ENCODE data around the gene RHOV.

RHOV gene

GRCh38 chr15:40855706-40856234, 18.3 kb downstream of the RHOV start:
- no peaks in the 10 kb centered on the region for H3K27me3 ChIP-seq (ENCODE audit: insufficient read depth, low read length)
- no peak overlapping the region for H3K4me3 ChIP-seq (ENCODE audit: low read depth, low read length)
- no peaks in the 10 kb centered on the region for H3K79me2 ChIP-seq (ENCODE audit: control insufficient read depth, insufficient read depth, low read length, unreplicated experiment)
- no peaks in the 10 kb centered on the region for H3K4me1 ChIP-seq (ENCODE audit: control insufficient read depth, insufficient read depth, low read length, unreplicated experiment)
- no peak overlapping the region for H3K27ac ChIP-seq (ENCODE audit: low read depth, low read length)
- no peaks in the 10 kb centered on the region for H3K36me3 ChIP-seq (ENCODE audit: insufficient read depth, low read length)
- H2AFZ ChIP-seq (ENCODE audit: low read length, unreplicated experiment), result no peak overlapping the region

GRCh38 chr15:40854161-40854560, 19.9 kb downstream of the RHOV start:
- H3K27ac ChIP-seq (ENCODE audit: low read depth, low read length), result no peak overlapping the region
- H3K36me3 ChIP-seq (ENCODE audit: insufficient read depth, low read length), result no peaks in the 10 kb centered on the region

DNA sequence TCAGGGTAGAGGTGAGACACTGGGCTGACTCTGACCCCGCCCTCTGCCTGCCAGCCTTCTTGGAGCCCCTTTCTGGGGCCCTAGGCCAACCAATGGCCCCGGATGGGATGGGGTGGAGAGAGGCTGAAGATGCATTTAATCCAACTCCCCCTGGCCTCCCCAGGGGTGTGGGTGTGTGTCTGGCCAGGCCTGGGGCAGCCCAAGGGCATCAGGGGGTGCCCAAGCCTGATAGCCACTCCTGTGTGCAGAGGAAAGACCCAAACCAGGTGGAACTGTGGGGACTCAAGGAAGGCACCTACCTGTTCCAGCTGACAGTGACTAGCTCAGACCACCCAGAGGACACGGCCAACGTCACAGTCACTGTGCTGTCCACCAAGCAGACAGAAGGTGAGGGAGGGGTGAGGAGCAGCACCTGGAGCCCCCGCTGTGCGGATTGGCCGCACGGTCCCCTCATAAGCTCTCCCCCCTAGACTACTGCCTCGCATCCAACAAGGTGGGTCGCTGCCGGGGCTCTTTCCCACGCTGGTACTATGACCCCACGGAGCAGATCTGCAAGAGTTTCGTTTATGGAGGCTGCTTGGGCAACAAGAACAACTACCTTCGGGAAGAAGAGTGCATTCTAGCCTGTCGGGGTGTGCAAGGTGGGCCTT, 20.7 kb downstream of the RHOV start:
- H3K27ac ChIP-seq (ENCODE audit: low read depth, low read length), result no peak overlapping the region
- no peak overlapping the region for H2AFZ ChIP-seq (ENCODE audit: low read length, unreplicated experiment)

More at GRCh38 chr15:40854161-40854560, 19.9 kb downstream of the RHOV start:
- Histone ChIP-seq H3K4me1 (ENCODE audit: control insufficient read depth, insufficient read depth, low read length, unreplicated experiment) (no peaks in the 10 kb centered on the region), H3K27me3 (ENCODE audit: insufficient read depth, low read length) (no peaks in the 10 kb centered on the region), H3K79me2 (ENCODE audit: control insufficient read depth, insufficient read depth, low read length, unreplicated experiment) (no peaks in the 10 kb centered on the region), H3K4me3 (ENCODE audit: low read depth, low read length) (no peak overlapping the region), H2AFZ (ENCODE audit: low read length, unreplicated experiment) (no peak overlapping the region)

GRCh38 chr15:40852529-40852928, 21.5 kb downstream of the RHOV start:
- H3K4me3 ChIP-seq (ENCODE audit: low read depth, low read length), result no peak overlapping the region
- H2AFZ ChIP-seq (ENCODE audit: low read length, unreplicated experiment), result no peak overlapping the region
- no peaks in the 10 kb centered on the region for H3K27me3 ChIP-seq (ENCODE audit: insufficient read depth, low read length)
- H3K4me1 ChIP-seq (ENCODE audit: control insufficient read depth, insufficient read depth, low read length, unreplicated experiment), result no peaks in the 10 kb centered on the region
- no peaks in the 10 kb centered on the region for H3K36me3 ChIP-seq (ENCODE audit: insufficient read depth, low read length)
- H3K27ac ChIP-seq (ENCODE audit: low read depth, low read length), result no peak overlapping the region
- H3K79me2 ChIP-seq (ENCODE audit: control insufficient read depth, insufficient read depth, low read length, unreplicated experiment), result no peaks in the 10 kb centered on the region

More for the DNA sequence above, 20.7 kb downstream of the RHOV start:
- Histone ChIP-seq H3K4me3 (ENCODE audit: low read depth, low read length) (no peak overlapping the region), H3K36me3 (ENCODE audit: insufficient read depth, low read length) (no peaks in the 10 kb centered on the region), H3K27me3 (ENCODE audit: insufficient read depth, low read length) (no peaks in the 10 kb centered on the region), H3K4me1 (ENCODE audit: control insufficient read depth, insufficient read depth, low read length, unreplicated experiment) (no peaks in the 10 kb centered on the region), H3K79me2 (ENCODE audit: control insufficient read depth, insufficient read depth, low read length, unreplicated experiment) (no peaks in the 10 kb centered on the region)

DNA sequence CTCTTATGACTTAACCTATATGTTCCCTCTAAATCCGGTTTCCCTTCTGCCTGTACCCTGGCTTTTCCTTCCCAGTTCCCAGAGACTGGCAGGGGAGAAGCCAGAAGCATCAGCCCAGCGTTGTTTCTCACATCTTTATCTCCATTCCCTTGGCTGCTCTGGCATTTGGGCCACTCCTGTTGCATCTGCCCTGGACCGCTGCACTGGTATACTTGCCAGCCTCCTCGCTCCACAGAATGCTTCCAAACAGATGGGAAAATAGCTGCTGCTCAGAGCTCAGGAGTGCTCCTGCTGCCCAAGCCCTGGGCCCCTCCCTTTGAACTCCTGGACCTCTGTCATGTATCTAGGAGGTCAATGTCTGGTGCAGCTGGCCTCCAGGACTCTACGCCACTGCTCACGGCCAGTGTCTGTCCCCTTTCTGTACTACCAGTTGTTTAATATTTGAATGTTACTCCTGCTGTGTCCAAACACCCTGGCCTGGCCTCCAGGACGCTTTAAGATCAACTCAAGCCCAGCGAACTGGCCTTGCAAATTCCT, 23.4 kb downstream of the RHOV start:
- Histone ChIP-seq H3K4me3 (ENCODE audit: low read depth, low read length) (no peak overlapping the region), H3K27ac (ENCODE audit: low read depth, low read length) (no peak overlapping the region), H2AFZ (ENCODE audit: low read length, unreplicated experiment) (no peak overlapping the region), H3K79me2 (ENCODE audit: control insufficient read depth, insufficient read depth, low read length, unreplicated experiment) (no peaks in the 10 kb centered on the region), H3K36me3 (ENCODE audit: insufficient read depth, low read length) (no peaks in the 10 kb centered on the region), H3K27me3 (ENCODE audit: insufficient read depth, low read length) (no peaks in the 10 kb centered on the region), H3K4me1 (ENCODE audit: control insufficient read depth, insufficient read depth, low read length, unreplicated experiment) (peaks cover 14% of the 10 kb centered on the region)

DNA sequence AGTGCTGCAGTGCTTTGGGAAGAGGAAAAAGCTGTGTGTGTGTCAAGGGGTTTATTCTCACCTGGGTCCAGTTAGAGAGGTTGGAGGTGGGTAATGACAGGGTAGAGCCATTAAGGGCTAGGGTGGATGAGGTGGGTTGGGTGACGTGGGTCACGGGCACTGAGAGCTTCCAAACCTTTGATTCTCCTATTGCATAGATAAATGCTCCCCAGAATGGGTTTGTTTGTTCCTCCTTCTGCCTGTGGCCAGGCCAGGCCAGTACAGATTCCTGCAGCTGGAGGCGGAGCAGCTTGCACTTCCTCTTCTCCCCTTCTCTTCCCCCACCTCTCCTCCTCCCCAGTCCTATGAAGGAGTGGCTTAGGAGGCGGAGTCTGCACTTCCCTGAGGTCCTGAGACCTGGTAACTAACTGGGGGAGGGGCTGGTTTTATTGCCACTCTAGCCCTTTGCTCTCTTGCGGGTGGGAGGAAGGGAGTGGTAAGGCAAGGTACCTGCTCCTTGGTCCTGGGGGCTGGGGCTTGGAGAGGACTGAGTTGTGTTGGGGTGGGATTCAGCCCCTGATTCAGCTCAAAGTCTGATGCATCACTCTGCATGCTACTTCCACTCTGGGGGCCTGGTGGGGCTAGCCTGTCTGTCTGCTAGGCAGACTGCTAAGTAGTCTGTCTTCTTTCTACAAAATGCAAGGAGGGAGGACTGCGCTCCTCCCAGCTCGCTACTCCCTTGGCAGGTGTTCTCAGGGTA, 26.6 kb downstream of the RHOV start:
- no peak overlapping the region for H2AFZ ChIP-seq (ENCODE audit: low read length, unreplicated experiment)
- peaks cover 14% of the 10 kb centered on the region for H3K4me1 ChIP-seq (ENCODE audit: control insufficient read depth, insufficient read depth, low read length, unreplicated experiment)
- no peak overlapping the region for H3K27ac ChIP-seq (ENCODE audit: low read depth, low read length)
- H3K79me2 ChIP-seq (ENCODE audit: control insufficient read depth, insufficient read depth, low read length, unreplicated experiment), result no peaks in the 10 kb centered on the region
- H3K4me3 ChIP-seq (ENCODE audit: low read depth, low read length), result no peak overlapping the region
- H3K27me3 ChIP-seq (ENCODE audit: insufficient read depth, low read length), result peaks cover 22% of the 10 kb centered on the region
- no peaks in the 10 kb centered on the region for H3K36me3 ChIP-seq (ENCODE audit: insufficient read depth, low read length)

DNA sequence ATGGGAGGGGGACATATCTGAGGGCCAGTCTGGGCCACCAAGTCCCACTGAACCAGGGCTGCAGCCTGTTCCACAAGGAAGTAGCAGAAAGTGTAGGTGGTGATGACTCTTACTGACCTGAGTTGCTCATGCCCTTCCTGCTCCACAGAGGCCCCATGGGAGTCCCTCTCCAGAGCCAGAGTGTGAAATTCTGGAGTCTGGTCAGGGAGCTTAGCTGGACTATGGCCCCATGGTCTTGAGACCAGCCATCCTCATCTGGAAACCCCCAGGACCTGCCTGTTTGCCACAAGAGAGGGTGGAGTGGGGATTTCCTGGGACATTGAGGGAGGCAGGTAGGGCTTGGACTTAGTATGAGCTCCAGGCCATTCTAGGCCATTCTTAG, 27.2 kb downstream of the RHOV start:
- Histone ChIP-seq H3K27ac (ENCODE audit: low read depth, low read length) (no peak overlapping the region), H3K27me3 (ENCODE audit: insufficient read depth, low read length) (peaks cover 28% of the 10 kb centered on the region), H3K4me3 (ENCODE audit: low read depth, low read length) (no peak overlapping the region), H3K36me3 (ENCODE audit: insufficient read depth, low read length) (no peaks in the 10 kb centered on the region), H3K4me1 (ENCODE audit: control insufficient read depth, insufficient read depth, low read length, unreplicated experiment) (peaks cover 14% of the 10 kb centered on the region), H3K79me2 (ENCODE audit: control insufficient read depth, insufficient read depth, low read length, unreplicated experiment) (no peaks in the 10 kb centered on the region), H2AFZ (ENCODE audit: low read length, unreplicated experiment) (no peak overlapping the region)

DNA sequence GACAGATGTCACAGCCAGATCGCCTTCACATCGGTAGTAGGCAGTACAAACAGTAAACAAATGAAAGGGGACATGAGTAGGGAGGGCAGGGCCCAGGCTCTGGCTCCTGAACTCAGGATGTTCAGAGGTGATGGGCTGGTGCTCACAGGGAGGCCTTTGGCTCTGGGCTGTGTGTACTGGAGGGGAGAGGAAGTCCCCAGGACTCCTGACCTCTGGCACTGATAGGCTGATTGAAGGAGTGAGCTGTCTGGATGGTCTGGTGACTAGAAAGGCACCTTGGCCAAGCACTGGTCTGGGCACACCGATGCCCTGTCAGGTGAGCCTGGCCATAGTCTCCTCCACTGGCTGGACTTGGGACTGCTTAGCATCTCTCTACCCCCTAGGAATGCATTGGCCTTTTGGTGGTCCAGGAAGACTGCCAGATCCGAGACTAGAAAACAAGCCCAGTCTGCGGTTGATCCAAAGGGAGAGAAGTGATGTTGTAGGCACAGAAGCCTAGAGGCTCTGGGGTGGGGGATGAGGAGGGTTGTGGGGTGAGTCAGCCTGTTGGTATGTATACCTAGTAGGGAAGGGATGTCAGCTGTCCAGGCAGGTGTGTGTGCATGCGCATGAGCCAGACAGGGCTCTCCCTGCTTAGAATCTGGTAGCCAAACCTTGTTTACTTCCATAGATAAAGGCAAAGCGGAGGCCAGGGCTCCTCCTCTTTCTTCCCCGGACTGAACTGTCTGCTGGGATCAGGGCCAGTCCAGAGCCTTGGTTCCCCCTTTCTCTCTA, 28.3 kb downstream of the RHOV start:
- Histone ChIP-seq H3K79me2 (ENCODE audit: control insufficient read depth, insufficient read depth, low read length, unreplicated experiment) (no peaks in the 10 kb centered on the region), H3K27me3 (ENCODE audit: insufficient read depth, low read length) (peaks cover 34% of the 10 kb centered on the region), H3K4me3 (ENCODE audit: low read depth, low read length) (no peak overlapping the region), H3K4me1 (ENCODE audit: control insufficient read depth, insufficient read depth, low read length, unreplicated experiment) (peaks cover 14% of the 10 kb centered on the region), H3K36me3 (ENCODE audit: insufficient read depth, low read length) (no peaks in the 10 kb centered on the region), H2AFZ (ENCODE audit: low read length, unreplicated experiment) (no peak overlapping the region), H3K27ac (ENCODE audit: low read depth, low read length) (no peak overlapping the region)

DNA sequence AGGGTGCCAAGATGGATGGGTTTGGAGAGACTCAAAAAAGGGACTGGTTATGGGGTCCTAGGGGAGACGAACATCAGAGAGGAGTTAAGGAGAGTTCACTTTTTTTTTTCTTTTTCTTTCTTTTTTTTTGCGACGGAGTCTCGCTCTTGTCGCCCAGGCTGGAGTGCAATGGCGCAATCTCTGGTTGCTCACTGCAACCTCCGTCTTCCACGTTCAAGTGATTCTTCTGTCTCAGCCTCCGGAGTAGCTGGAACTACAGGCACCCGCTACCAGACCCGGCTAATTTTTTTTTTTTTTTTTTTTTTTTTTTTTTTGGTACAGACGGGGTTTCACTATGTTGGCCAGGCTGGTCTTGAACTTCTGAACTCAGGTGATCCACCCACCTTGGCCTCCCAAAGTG, 29.0 kb downstream of the RHOV start:
- Histone ChIP-seq H3K27ac (ENCODE audit: low read depth, low read length) (no peak overlapping the region), H3K4me1 (ENCODE audit: control insufficient read depth, insufficient read depth, low read length, unreplicated experiment) (peaks cover 14% of the 10 kb centered on the region), H2AFZ (ENCODE audit: low read length, unreplicated experiment) (no peak overlapping the region), H3K4me3 (ENCODE audit: low read depth, low read length) (peak overlapping the region; percentile 72), H3K79me2 (ENCODE audit: control insufficient read depth, insufficient read depth, low read length, unreplicated experiment) (no peaks in the 10 kb centered on the region), H3K36me3 (ENCODE audit: insufficient read depth, low read length) (no peaks in the 10 kb centered on the region), H3K27me3 (ENCODE audit: insufficient read depth, low read length) (peaks cover 34% of the 10 kb centered on the region)

DNA sequence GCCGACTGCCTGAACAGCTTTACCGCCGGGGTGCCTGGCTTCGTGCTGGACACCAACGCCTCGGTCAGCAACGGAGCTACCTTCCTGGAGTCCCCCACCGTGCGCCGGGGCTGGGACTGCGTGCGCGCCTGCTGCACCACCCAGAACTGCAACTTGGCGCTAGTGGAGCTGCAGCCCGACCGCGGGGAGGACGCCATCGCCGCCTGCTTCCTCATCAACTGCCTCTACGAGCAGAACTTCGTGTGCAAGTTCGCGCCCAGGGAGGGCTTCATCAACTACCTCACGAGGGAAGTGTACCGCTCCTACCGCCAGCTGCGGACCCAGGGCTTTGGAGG, 29.4 kb downstream of the RHOV start:
- peaks cover 14% of the 10 kb centered on the region for H3K4me1 ChIP-seq (ENCODE audit: control insufficient read depth, insufficient read depth, low read length, unreplicated experiment)
- H3K36me3 ChIP-seq (ENCODE audit: insufficient read depth, low read length), result no peaks in the 10 kb centered on the region
- peak overlapping the region; percentile 72 for H3K4me3 ChIP-seq (ENCODE audit: low read depth, low read length)
- H3K27ac ChIP-seq (ENCODE audit: low read depth, low read length), result no peak overlapping the region
- peaks cover 34% of the 10 kb centered on the region for H3K27me3 ChIP-seq (ENCODE audit: insufficient read depth, low read length)
- no peaks in the 10 kb centered on the region for H3K79me2 ChIP-seq (ENCODE audit: control insufficient read depth, insufficient read depth, low read length, unreplicated experiment)
- peak overlapping the region; percentile 75 for H2AFZ ChIP-seq (ENCODE audit: low read length, unreplicated experiment)
